ENCODE measurements around the gene RBBP6.
A peak's percentile ranks its signal among the peaks of the same experiment; 100 is the strongest.

Gene RBBP6

DNA sequence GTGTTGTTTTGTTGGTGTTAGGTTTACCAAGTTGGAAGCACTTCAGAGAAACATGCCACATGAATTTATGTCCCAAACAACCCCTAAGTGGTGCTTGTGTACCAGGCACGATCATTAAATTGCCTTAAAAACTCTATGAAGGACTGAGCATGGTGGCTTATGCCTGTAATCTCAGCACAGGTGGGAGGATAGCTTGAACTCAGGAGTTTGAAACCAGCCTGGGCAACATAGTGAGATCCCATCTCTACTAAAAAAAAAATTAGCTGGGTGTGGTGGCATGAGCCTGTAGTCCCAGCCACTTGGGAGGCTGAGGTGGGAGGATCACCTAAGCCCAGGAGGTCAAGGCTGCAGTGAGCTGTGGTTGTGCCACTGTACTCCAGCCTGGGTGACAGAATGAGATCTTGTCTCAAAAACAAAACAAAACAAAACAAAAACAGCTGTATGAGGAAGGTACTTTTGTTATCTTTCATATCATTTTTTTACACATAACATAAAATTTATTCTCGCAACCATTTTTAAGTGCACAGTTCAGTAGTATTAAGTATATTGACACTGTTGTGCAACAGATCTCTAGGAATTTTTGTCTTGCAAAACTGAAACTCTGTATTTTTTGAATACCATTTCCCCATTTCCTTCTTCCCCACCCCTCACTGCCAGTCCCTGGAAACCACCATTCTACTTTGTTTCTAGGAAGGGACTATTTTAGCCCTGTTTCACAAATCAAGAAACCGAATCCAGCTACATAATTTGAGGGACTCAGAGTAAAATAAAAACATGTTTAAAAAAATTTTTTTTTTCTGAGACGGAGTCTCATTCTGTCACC lies 14.3 kb upstream of the RBBP6 start:
- no peak for DNase-seq

DNA sequence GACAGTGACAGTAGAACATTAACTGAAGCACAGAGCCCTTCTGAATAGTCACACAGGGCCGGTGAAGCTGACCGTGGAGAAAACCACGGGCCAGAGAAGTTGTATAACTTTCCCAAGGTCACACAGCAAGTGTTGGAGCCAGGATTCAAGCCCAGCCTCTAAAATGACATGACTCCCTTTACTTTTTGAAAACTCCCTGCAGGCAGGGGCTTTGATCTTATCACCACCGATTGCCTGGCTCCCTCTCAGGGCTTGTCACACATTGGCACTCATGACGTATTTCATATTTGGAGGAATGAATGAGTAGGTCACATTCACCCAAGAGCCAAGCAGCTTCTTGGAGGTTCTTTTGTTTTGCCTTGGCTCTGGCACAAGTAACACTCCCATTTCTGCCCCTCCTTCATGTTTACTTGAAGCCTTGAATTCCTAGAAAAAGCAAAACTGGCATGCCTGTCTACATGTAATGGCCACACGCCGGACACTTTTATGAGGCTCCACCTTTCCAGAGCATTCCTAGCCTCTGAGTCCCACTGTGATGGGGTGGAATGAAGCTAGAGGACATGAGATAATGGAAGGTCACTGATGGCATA lies 13.3 kb upstream of the RBBP6 start:
- DNase-seq: no peak

DNA sequence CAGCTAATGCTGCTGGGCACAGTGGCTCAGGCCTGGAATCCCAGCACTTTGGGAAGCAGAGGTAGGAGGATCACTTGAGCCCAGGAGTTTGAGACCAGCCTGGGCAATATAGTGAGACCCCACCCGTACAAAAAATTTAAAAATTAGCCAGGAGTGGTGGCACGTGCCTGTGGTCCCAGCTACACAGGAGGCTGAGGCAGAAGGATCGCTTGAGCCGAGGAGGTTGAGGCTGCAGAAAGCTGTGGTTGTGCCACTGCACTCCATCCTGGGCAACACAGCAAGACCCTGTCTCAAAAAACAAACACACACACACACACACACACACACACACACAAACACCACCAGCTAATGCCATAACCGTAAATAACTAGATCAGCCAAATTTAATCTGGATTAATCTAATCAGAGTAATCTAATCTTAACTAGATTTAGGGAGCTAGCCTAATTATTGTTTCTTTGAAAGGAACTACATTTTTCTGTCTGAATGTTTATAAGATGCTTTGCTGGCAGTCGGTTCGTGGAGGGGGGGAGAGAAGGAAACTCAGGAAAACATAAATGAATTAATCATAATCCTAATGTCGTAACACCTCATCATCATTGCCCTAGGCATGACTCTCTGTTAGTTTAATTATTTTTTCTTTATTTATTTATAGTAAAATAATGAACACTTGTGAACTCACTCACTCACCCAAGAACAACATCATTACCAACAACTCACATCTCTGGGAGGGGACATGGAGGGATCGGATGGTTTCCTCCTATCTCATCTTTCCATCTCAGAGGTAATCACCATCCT lies 12.5 kb upstream of the RBBP6 start:
- no peak for DNase-seq

DNA sequence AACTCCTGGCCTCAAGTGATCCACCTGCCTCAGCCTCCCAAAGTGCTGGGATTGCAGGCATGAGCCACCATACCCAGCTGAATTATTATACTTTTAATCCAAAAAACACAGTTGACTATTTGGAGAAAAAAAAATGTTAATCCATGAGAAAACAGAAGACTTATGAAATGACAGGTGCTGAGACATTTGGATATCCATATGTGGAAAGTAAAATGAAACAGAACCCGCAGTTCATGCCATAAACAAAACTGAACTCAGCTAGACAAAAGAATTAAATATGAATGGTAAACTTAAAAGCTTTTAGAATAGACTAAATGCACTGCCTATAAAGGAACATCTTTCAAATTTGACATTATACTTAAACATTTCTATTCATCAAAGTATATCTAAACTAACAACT lies 8.2 kb upstream of the RBBP6 start:
- DNase-seq: no peak

DNA sequence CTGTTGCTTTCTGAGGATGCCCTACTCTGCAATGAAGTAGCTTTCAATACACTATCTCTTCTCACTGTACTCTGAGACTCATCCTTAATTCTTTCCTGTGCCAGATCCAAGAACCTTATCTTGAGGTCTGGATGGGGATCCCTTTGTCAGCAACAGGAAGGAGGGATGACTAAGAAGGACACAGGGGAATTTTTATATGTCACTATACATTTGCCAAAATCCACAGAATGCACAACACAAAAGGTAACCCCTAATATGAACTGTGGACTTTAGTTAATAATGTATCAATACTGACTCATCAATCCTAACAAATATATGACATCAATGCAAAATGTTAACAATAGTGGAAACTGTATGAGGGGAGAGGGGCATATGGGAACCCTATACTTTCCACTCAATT lies 4.7 kb upstream of the RBBP6 start:
- DNase-seq: no peak

GRCh38 chr16:24535827-24536226 lies 3.5 kb upstream of the RBBP6 start:
- DNase-seq: no peak

GRCh38 chr16:24536671-24537070 lies 2.7 kb upstream of the RBBP6 start:
- no peak for DNase-seq

DNA sequence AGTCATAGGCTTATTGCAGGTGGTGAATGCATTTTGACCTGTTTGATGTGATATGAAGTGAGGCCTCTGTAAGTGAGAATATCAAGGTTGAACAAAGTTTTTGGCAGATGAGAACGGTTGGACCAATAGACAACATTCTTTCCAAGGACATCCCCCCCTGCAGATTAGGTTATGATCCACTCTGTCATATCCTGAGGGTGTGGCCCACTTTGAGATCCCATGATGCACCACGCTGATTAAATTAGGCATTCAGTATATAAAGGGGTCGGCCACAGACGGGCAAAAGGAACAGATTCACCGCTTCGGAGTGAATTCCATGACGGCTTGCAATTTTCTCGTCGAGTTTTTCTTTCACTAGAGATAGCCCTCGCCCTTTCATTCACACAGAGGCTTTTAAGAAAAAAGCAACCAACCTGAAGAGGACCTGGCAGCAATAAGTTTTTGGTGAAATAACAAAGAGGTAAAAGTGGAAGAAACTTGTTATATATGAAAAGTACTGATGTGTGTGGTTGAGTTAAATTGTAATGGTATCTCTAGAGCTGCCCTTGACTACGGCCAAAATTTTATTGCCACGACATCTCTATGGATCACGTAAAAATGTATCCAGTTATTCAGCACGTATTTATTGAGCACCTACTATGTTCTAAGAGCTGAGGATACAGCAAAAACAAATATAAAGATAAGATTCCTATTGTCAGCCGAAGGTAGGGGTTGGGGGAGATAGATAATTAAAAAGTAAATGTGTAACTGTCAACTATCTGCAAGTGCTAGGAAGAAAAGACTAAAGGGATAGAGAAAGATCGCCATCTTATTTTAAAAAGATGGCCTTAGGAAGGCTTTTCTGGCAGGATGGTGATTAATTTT lies 1.7 kb upstream of the RBBP6 start:
- DNase-seq: no peak

DNA sequence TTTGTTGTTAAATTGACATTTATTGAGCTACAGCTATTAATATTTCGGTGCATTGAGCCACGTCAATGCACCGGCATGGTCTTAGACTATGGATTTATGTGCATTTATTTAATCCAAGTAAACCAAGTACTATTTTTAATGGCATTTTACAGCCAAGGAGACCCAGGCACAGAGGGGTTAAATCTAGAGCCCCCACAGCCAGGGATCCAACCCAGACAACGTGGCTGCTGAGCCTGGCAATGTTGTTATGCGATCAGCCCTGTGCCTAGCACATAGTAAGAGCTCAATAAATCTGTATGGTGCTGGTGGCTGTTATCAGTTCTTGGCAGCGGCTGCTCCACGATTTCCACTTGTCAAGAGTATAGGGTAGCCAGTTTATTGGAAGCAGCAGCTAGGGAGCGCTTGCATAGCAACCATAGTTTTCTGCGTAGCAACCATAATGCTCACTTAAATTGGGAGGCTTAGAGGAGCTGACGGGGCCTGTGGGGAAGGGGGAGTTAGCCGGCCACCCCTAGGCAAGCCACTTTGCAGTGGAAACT lies 541 bp upstream of the RBBP6 start:
- no peak for DNase-seq

DNA sequence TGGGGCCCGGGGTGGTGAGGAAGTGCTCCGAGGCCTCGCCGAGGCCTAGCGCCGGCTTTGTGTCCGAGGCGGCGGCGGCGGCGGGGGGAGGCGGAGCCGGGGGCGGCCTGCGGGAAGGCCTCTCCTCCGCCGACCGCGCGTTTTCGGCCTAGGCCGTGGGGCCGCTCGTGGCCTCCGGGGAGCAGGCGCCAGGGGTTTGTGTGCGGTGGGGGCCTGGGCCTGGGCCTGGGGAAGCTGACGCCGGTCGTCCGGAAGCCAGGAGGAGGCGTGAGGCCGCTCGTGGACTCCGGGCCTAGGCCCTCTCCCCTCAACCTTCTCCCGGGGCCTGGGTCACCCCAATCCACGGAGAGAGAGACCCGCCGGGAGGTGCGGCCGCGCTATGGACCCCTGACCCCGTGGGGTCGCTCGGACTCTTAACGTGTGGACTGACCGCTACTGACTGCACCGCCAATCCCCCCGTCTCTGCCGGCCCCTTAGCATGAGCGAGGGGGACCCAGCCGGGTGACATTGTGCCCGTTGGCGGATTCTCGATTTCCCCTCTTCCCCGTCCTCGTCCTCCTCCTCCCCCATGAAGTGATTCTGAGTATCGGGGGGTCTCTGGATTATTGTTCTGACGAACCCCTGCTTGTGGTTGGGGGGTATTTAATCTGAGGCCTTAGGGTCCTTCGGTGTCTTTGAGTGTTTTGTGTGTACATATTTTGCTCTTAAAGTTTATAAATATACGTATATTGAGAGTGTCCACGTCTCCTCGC lies 660 bp downstream of the RBBP6 start:
- DNase-seq: peak; percentile 28

DNA sequence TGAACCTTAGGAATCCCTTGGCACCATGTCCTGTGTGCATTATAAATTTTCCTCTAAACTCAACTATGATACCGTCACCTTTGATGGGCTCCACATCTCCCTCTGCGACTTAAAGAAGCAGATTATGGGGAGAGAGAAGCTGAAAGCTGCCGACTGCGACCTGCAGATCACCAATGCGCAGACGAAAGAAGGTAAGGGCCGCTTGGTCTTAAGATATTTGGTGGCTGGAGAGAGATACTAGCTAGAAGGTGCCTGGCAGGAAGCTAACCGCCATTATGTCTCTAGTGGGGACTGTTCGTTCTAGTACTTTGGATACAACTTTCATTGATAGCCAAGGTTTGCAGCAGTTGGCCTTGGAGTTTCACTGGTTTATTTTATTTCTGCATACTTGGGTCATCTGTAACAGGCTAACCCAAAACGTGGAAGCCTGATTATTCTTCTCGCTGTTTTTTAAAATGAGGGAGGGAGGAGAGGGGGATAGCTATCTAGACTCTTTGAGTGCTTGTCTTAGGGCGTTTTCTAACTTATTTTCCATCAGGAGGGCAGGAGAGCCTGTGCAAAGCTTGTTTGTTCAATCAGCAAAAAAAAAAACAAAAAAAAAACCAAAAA lies 1.3 kb downstream of the RBBP6 start:
- DNase-seq: no peak

DNA sequence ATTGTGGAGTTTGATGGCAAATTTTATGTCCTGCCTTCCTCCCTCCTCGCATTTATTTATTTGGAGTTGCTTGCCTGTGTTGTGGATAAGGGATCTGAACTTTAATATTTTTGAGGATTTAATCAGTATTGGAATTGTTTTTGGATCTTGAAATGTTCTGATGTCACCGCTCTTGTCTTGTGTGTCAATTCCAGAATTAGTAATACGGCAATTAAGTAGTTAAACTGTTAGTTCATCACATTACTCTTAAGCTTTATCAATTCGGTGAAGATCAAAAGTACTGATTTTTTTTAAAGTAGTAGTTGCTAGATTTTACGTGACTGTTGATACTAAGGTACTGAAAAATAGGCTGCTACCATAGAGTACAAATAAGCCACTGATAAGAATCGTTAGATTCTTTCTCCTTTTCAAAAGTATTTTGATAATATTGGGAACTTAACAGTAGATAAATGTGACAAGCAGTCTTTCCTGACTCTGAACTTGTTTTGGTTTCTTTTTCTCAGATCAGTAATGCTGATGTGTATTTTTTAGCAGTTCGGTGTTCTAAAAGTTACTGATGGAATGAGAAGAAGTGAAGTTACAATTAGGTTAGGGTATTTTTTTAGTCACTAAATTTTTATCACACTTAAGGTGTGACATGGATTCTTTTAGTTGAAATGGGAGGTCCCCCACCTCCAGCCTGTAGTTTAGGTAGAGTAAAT lies 2.0 kb downstream of the RBBP6 start:
- no peak for DNase-seq

DNA sequence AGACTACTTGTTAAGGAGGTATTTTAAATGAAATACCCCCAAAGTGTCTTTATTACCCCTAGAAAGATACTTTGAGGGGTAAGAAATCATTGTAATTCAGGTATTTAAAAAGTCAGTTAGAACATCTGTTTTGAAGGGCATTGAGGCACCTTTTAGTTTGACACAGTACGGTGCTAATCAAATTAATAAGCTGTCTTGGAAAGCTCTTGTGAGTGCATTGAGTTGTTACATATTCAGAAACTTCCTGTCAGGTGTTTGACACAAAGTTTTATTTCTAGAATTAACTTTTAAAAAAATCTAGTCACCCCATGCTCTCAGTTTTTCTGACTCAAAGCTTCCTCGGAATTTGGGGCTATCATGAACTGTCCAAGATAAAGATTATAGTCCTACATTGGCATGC lies 4.6 kb downstream of the RBBP6 start:
- no peak for DNase-seq

- no peak for DNase-seq
Measured at GRCh38 chr16:24544640-24545039, 5.3 kb downstream of the RBBP6 start.

GRCh38 chr16:24550295-24550694 lies 10.9 kb downstream of the RBBP6 start:
- DNase-seq: no peak

GRCh38 chr16:24552705-24553246 lies 13.4 kb downstream of the RBBP6 start:
- no peak for DNase-seq

GRCh38 chr16:24553983-24554382 lies 14.6 kb downstream of the RBBP6 start:
- no peak for DNase-seq

- no peak for DNase-seq
Measured at GRCh38 chr16:24555346-24555872, 16.0 kb downstream of the RBBP6 start.

DNA sequence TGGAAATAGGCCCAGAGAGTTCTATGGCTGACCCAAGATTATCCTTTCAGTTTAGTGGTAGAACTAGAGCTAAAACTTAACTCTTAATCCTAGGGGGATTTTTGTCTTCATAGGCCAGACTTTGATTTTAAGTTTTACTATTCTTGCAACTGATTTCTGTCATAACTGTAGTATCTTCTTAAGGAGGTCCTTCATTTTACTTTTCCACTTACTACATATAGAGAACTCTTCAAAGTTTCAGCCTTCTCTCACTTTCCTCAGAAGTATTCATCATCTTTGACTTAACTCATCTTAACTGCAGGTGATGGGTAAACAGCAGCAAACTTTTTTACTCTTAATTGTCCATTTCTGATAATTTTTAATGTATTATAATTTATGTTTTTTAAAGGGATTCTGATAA lies 23.4 kb downstream of the RBBP6 start:
- no peak for DNase-seq

- DNase-seq: no peak
Measured at GRCh38 chr16:24568392-24568791, 29.0 kb downstream of the RBBP6 start.
